SK-N-SH treated with all-trans-retinoic acid at 6 μM for 48 hours (cell line): ENCODE results near the gene CASKIN1.

Source experiments
- GLIS3 ChIP-seq: fragments of 250-450 bp; sonication (Bioruptor Pico); IDR thresholded peaks from 2 replicates; pipeline ENCODE4 v1.5.0; 2020; ENCODE audit warnings: mild to moderate bottlenecking, moderate library complexity
- PATZ1 ChIP-seq: fragments of 250-450 bp; sonication (Bioruptor Pico); IDR thresholded peaks from 2 replicates; pipeline ENCODE4 v1.8.0; 2020; ENCODE audit warnings: mild to moderate bottlenecking, moderate library complexity, borderline replicate concordance
- RARB ChIP-seq: fragments of 250-450 bp; sonication (Bioruptor Pico); IDR thresholded peaks from 2 replicates; pipeline ENCODE4 v1.8.0; 2021; ENCODE audit warnings: mild to moderate bottlenecking, moderate library complexity
- SNAI2 ChIP-seq: fragments of 250-450 bp; sonication (Bioruptor Pico); IDR thresholded peaks from 2 replicates; pipeline ENCODE4 v1.5.0; 2020; ENCODE audit warnings: mild to moderate bottlenecking, moderate library complexity
- TCF4 ChIP-seq: fragments of 250-450 bp; sonication (Bioruptor Pico); IDR thresholded peaks from 2 replicates; pipeline ENCODE4 v1.8.0; 2021; ENCODE audit warnings: mild to moderate bottlenecking, moderate library complexity, borderline replicate concordance
- TOX ChIP-seq: fragments of 250-450 bp; sonication (Bioruptor Pico); IDR thresholded peaks from 2 replicates; pipeline ENCODE4 v1.8.0; 2021; ENCODE audit warnings: mild to moderate bottlenecking, moderate library complexity, borderline replicate concordance
- ZC3H10 ChIP-seq: fragments of 250-450 bp; sonication (Bioruptor Pico); IDR thresholded peaks from 2 replicates; pipeline ENCODE4 v1.5.1; 2021; ENCODE audit warnings: mild to moderate bottlenecking, moderate library complexity
- ZFP3 ChIP-seq: fragments of 250-450 bp; sonication (Bioruptor Pico); IDR thresholded peaks from 2 replicates; pipeline ENCODE4 v1.5.0; 2020; ENCODE audit warnings: mild to moderate bottlenecking, moderate library complexity
- ZFP30 ChIP-seq: fragments of 450-650 bp; formaldehyde crosslinking; IDR thresholded peaks from 2 replicates; pipeline ENCODE4 v1.5.0; 2022; ENCODE audit warnings: mild to moderate bottlenecking, moderate library complexity
- ZNF8 ChIP-seq: fragments of 450-650 bp; formaldehyde crosslinking; IDR thresholded peaks from 2 replicates; pipeline ENCODE4 v1.5.0; 2020; ENCODE audit warnings: mild to moderate bottlenecking, moderate library complexity

GRCh38 chr16:2232094-2232990, 35.9 kb upstream of the CASKIN1 start:
- TF ChIP-seq ZFP3 (CRISPR knock-in tag) (no peak), GLIS3 (CRISPR knock-in tag) (no peak), PATZ1 (no peak), RARB (CRISPR knock-in tag) (no peak), ZC3H10 (CRISPR knock-in tag) (no peak), TCF4 (CRISPR knock-in tag) (no peak), ZNF8 (no peak), ZFP30 (CRISPR knock-in tag) (no peak), TOX (CRISPR knock-in tag) (no peak), SNAI2 (CRISPR knock-in tag) (no peak)
